ENCODE data around the gene PLLP.

DNA sequence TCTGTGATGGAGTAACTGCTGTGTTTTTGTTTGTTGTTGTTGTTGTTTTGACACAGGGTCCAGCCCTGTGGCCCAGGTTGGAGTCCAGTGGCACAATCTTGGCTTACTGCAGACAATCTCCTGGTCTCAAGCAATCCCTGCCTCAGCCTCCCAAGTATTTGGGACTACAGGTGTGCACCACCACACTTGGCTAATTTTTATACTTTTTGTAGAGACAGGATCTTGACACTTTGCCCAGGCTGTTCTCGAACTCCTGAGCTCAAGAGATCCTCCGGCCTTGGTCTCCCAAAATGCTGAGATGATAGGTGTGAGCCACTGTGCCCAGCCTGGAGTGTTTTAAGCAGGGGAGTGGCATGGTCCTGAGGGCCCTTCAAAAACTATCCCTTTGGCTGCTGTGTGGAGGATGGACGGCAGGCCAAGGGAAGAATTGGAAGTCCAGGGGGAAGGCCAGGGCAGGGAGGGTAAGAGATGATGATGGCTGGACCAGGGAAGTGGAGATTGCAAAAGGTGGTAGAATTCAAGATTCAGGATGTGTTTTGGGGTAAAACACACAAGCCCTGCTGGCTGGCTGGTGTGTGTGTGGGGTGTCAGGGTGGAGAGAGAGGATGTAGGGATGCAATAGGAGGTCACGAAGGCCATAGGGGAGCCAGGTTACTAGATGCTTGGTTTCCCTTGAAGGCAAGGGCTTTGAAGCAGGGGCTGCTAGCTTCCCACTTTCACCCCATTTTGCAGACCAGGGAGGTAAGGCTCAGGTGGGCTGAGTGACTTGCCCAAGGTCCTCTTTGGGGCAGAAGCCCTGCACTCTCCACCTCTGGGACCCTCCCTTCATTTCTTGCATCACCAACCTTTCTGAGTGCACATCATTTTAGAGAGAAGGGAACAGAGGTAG is 18.8 kb upstream of the PLLP start:
- TF ChIP-seq EP300 (IDR thresholded peaks at IDR 0.05) (no peak), CTCF (IDR thresholded peaks at IDR 0.05) (no peak), POLR2A (IDR thresholded peaks at IDR 0.05; ENCODE audit: low read depth) (no peak), POLR2AphosphoS5 (IDR thresholded peaks at IDR 0.05) (no peak)

All from esophagus muscularis mucosa (tissue), 4 donors.